Activated CD4-positive, alpha-beta T cell treated with anti-CD3 and anti-CD28 coated beads for 36 hours (primary cell): Measurements from ENCODE around the gene SAPCD1. TPM values are rescaled to one million over a fixed set of nuclear protein-coding genes. Genes with fewer than 3 reads are reported as not detected.
"Not testable (repeated sequence)": the region's sequence is repeated elsewhere in the genome, so short reads cannot be mapped to it uniquely, and the experiment has no call there.

ENCODE experiments used
- ATAC-seq: fragments of 200-7000 bp; cut with Tn5 transposase; one replicate; pipeline ENCODE4 v1.10.0; 2021; ENCODE audit warnings: mild to moderate bottlenecking, moderate library complexity
- CTCF ChIA-PET: fragments of 350-600 bp; sonication (Branson Sonifier 250); formaldehyde crosslinking; loops from one replicate; lab custom pipeline; 2021; ENCODE audit warnings: antibody characterized with exemption; lab: Charles Lee
- POLR2A ChIA-PET: fragments of 350-600 bp; sonication (Branson Sonifier 250); formaldehyde crosslinking; loops from one replicate; lab custom pipeline; 2021; ENCODE audit warnings: antibody characterized with exemption, inconsistent platforms; lab: Charles Lee
- DNase-seq: peaks from one replicate; pipeline ENCODE4 v3.0.0-alpha.2; 2020
- H3K27ac Mint-ChIP-seq: one replicate; pipeline ENCODE4 v1.8.0; 2021; ENCODE audit warnings: mixed read lengths
- H3K27me3 Mint-ChIP-seq: one replicate; pipeline ENCODE4 v1.8.0; 2021; ENCODE audit warnings: mixed read lengths
- H3K36me3 Mint-ChIP-seq: one replicate; pipeline ENCODE4 v1.8.0; 2021; ENCODE audit warnings: low read depth, mixed read lengths
- H3K4me1 Mint-ChIP-seq: one replicate; pipeline ENCODE4 v1.8.0; 2021; ENCODE audit warnings: mixed read lengths
- H3K4me3 Mint-ChIP-seq: one replicate; pipeline ENCODE4 v1.8.0; 2021; ENCODE audit warnings: mild to moderate bottlenecking, moderate library complexity, mixed read lengths
- H3K9me3 Mint-ChIP-seq: one replicate; pipeline ENCODE4 v1.8.0; 2021; ENCODE audit warnings: low read depth, mixed read lengths
- intact Hi-C, 2 experiments: fragments of 100-400 bp; cut with DNase I in 1 of 2; cut with micrococcal nuclease in 1 of 2; formaldehyde crosslinking; loops; one replicate each; pipeline versions ENCODE4 v1.14.2 to v1.15.1; 2022 to 2024; cut with DNase I, micrococcal nuclease
- total RNA-seq, 2 experiments: library from RNA; stranded (reverse); gene quantifications; one replicate each; pipeline ENCODE4 v1.2.3, GENCODE V29; 2021

Gene SAPCD1
- total RNA-seq, 2 experiments from 2014 or later, result 12.2 to 13.2 TPM

GRCh38 chr6:31794294-31794865, 31.9 kb downstream of the SAPCD1 start:
- peak overlapping the region; percentile 83 for H3K27ac Mint-ChIP-seq
- intact Hi-C loops, result loop anchor here in 1 of 2 experiments (2.0 kb wide), 1 partner anchor 56 kb away; no protein-coding TSS in a partner anchor
- peaks cover 44% of the 10 kb centered on the region for H3K36me3 Mint-ChIP-seq
- DNase-seq (no peak), ATAC-seq (no peak)
- peak overlapping the region; percentile 95 for H3K4me3 Mint-ChIP-seq
- ChIA-PET POLR2A (interaction anchor here (0.5 to 0.7 kb wide), 2 partner anchors 13 to 124 kb away, joined by 3 to 7 read pairs; partner anchors contain the start of genes LSM2 and LY6G5B), CTCF (interaction anchor here (1.3 to 1.8 kb wide), 4 partner anchors 20 to 56 kb away, joined by 5 to 8 read pairs (median 6); no protein-coding TSS in a partner anchor)
- peaks cover 49% of the 10 kb centered on the region for H3K4me1 Mint-ChIP-seq
- H3K27me3 Mint-ChIP-seq, result no peaks in the 10 kb centered on the region
- no peaks in the 10 kb centered on the region for H3K9me3 Mint-ChIP-seq

- Mint-ChIP-seq H3K27ac (peak overlapping the region; percentile 95), H3K4me3 (peak overlapping the region; percentile 95), H3K27me3 (no peaks in the 10 kb centered on the region), H3K9me3 (no peaks in the 10 kb centered on the region), H3K36me3 (peaks cover 40% of the 10 kb centered on the region), H3K4me1 (peaks cover 49% of the 10 kb centered on the region)
- intact Hi-C loops, result loop anchor here (1.0 to 2.0 kb wide), 10 partner anchors 11 to 143 kb away; partner anchors contain the start of genes ABHD16A (in 1 of the 2), BAG6 (in 1 of the 2), DDAH2 (in 1 of the 2) and HSPA1B (in 1 of the 2)
- DNase-seq, result no peak
- ChIA-PET POLR2A (interaction anchor here (0.5 to 1.0 kb wide), 4 partner anchors 12 to 148 kb away, joined by 3 to 7 read pairs (median 3); partner anchors contain the start of genes BAG6, LSM2 and LY6G5B), CTCF (interaction anchor here (0.7 to 2.1 kb wide), 8 partner anchors 11 to 57 kb away, joined by 3 to 15 read pairs (median 6); partner anchors contain the start of gene LSM2)
- peak; percentile 32 for ATAC-seq
These were observed 32.6 kb downstream of the SAPCD1 start for GRCh38 chr6:31794866-31795615.

- Mint-ChIP-seq H3K4me1 (peaks cover 47% of the 10 kb centered on the region), H3K9me3 (no peaks in the 10 kb centered on the region), H3K27ac (peak within 1 kb of the TSS; percentile 95), H3K4me3 (peak within 1 kb of the TSS; percentile 95), H3K36me3 (peaks cover 35% of the 10 kb centered on the region), H3K27me3 (no peaks in the 10 kb centered on the region)
- CTCF ChIA-PET, result interaction anchor here (0.6 to 2.1 kb wide), 12 partner anchors 10 to 136 kb away, joined by 3 to 15 read pairs (median 5); partner anchors contain the start of genes HSPA1B and LSM2
- ATAC-seq (peak; percentile 82), DNase-seq (peak; percentile 92)
- intact Hi-C loops, result loop anchor here (1.0 to 2.0 kb wide), 11 partner anchors 11 to 143 kb away; partner anchors contain the start of genes ABHD16A (in 1 of the 2), BAG6 (in 1 of the 2), DDAH2 (in 1 of the 2) and HSPA1B (in 1 of the 2)
- POLR2A ChIA-PET, result interaction anchor here (0.6 to 1.0 kb wide), 6 partner anchors 11 to 179 kb away, joined by 3 to 4 read pairs (median 3); partner anchors contain the start of genes BAG6 and LSM2
These were observed 33.3 kb downstream of the SAPCD1 start, which contains the start of gene VARS1 for GRCh38 chr6:31795616-31796298. Gene VARS1, minus strand, starts transcription at chr6:31795752. Its CDS starts 535 bp downstream, at chr6:31795217.

- Mint-ChIP-seq H3K27ac (peak overlapping the region; percentile 40), H3K27me3 (no peaks in the 10 kb centered on the region), H3K36me3 (peaks cover 31% of the 10 kb centered on the region), H3K4me1 (peaks cover 43% of the 10 kb centered on the region), H3K9me3 (no peaks in the 10 kb centered on the region), H3K4me3 (no peak overlapping the region)
- DNase-seq (no peak), ATAC-seq (no peak)
- ChIA-PET CTCF (interaction anchor here (1.2 to 2.1 kb wide), 5 partner anchors 9 to 31 kb away, joined by 5 to 15 read pairs (median 6); partner anchors contain the start of genes HSPA1B and LSM2), POLR2A (interaction anchor here (0.6 kb wide), 2 partner anchors 34 to 178 kb away, joined by 3 to 5 read pairs; no protein-coding TSS in a partner anchor)
- intact Hi-C loops, result loop anchor here (1.0 to 2.0 kb wide), 2 partner anchors 9 to 16 kb away; partner anchors contain the start of gene LSM2 (in 1 of the 2)
These were observed 34.5 kb downstream of the SAPCD1 start for GRCh38 chr6:31796993-31797385.

GRCh38 chr6:31797588-31797987, 35.1 kb downstream of the SAPCD1 start:
- POLR2A ChIA-PET, result interaction anchor here (0.5 to 0.6 kb wide), 2 partner anchors 33 to 211 kb away, joined by 3 to 5 read pairs; no protein-coding TSS in a partner anchor
- Mint-ChIP-seq H3K9me3 (no peaks in the 10 kb centered on the region), H3K27ac (peak overlapping the region; percentile 86), H3K27me3 (no peaks in the 10 kb centered on the region), H3K4me3 (no peak overlapping the region), H3K36me3 (peaks cover 31% of the 10 kb centered on the region), H3K4me1 (peaks cover 38% of the 10 kb centered on the region)
- intact Hi-C loops, result loop anchor here (1.0 to 2.0 kb wide), 2 partner anchors 9 to 15 kb away; partner anchors contain the start of gene LSM2 (in 1 of the 2)
- DNase-seq (peak; percentile 51), ATAC-seq (peak; percentile 17)
- CTCF ChIA-PET, result interaction anchor here (1.6 kb wide), 1 partner anchor 32 kb away, joined by 4 read pairs; no protein-coding TSS in a partner anchor

GRCh38 chr6:31799781-31800180, 37.3 kb downstream of the SAPCD1 start:
- Mint-ChIP-seq H3K36me3 (peaks cover 25% of the 10 kb centered on the region), H3K4me1 (peaks cover 30% of the 10 kb centered on the region), H3K4me3 (no peak overlapping the region), H3K9me3 (no peaks in the 10 kb centered on the region), H3K27ac (no peak overlapping the region), H3K27me3 (no peaks in the 10 kb centered on the region)
- CTCF ChIA-PET, result interaction anchor here (0.6 to 1.5 kb wide), 5 partner anchors 8 to 138 kb away, joined by 3 to 4 read pairs (median 4); no protein-coding TSS in a partner anchor
- ATAC-seq, result no peak
- POLR2A ChIA-PET, result no interaction called here
- no peak for DNase-seq
- intact Hi-C loops, result loop anchor here in 1 of 2 experiments (10.0 kb wide), 1 partner anchor 1475 kb away; the partner anchor contains the start of gene TRIM39

- peaks cover 32% of the 10 kb centered on the region for H3K4me1 Mint-ChIP-seq
- intact Hi-C loops, result loop anchor here in 1 of 2 experiments (10.0 kb wide), 1 partner anchor 1476 kb away; the partner anchor contains the start of gene TRIM39
- POLR2A ChIA-PET, ATAC-seq, DNase-seq, H3K9me3 Mint-ChIP-seq, H3K27ac Mint-ChIP-seq, H3K27me3 Mint-ChIP-seq, H3K4me3 Mint-ChIP-seq: not testable (repeated sequence)
- peaks cover 29% of the 10 kb centered on the region for H3K36me3 Mint-ChIP-seq
- CTCF ChIA-PET, result interaction anchor here (1.0 to 1.1 kb wide), 2 partner anchors 10 to 32 kb away, joined by 3 to 4 read pairs; no protein-coding TSS in a partner anchor
These were observed 38.8 kb downstream of the SAPCD1 start for GRCh38 chr6:31801031-31801927.

GRCh38 chr6:31805939-31806469, 43.5 kb downstream of the SAPCD1 start:
- Mint-ChIP-seq H3K4me1 (peaks cover 16% of the 10 kb centered on the region), H3K27ac (peak overlapping the region; percentile 94), H3K9me3 (no peaks in the 10 kb centered on the region), H3K4me3 (peak overlapping the region; percentile 91), H3K27me3 (no peaks in the 10 kb centered on the region), H3K36me3 (peaks cover 29% of the 10 kb centered on the region)
- ChIA-PET CTCF (interaction anchor here (0.8 to 2.5 kb wide), 11 partner anchors 10 to 152 kb away, joined by 4 to 23 read pairs (median 6); partner anchors contain the start of genes C6orf47, MSH5 and VARS1), POLR2A (interaction anchor here (0.6 to 2.2 kb wide), 8 partner anchors 10 to 141 kb away, joined by 3 to 20 read pairs (median 4); partner anchors contain the start of genes GPANK1 and HSPA1B)
- intact Hi-C loops, result loop anchor here (1.0 to 10.0 kb wide), 5 partner anchors 9 to 1481 kb away; partner anchors contain the start of genes HSPA1B (in 1 of the 2), TRIM39 (in 1 of the 2) and VARS1 (in 1 of the 2)
- ATAC-seq (peak; percentile 20), DNase-seq (peak; percentile 34)
